Measurements from ENCODE around the gene FAM53B. TPM values are rescaled to one million over a fixed set of nuclear protein-coding genes. Genes with fewer than 3 reads are reported as not detected.
A peak's percentile ranks its signal among the peaks of the same experiment; 100 is the strongest.

The FAM53B gene
- total RNA-seq, 4 donors from 2014 or later = 60.8 to 84.8 (median 78.8) TPM

- H3K27me3 ChIP-seq = no peaks in the 10 kb centered on the region
- peak overlapping the region in 3 of 4 donors; percentile 53 to 95 (median 79) for H3K27ac ChIP-seq
- H3K36me3 ChIP-seq = peaks cover 0 to 25% (median 0%) of the 10 kb centered on the region in 3 donors
- no peak overlapping the region for H3K4me3 ChIP-seq
- 70 to 88% methylated on average over 5 to 19 of the region's 23 CpGs for WGBS, 2 donors
- DNase-seq (ENCODE audit: low spot score in 2 of 2) = no peak
- no peak for TF ChIP-seq POLR2A (IDR thresholded peaks at IDR 0.05)
- no peak for TF ChIP-seq EP300 (IDR thresholded peaks at IDR 0.05)
- TF ChIP-seq, protein P1, sequence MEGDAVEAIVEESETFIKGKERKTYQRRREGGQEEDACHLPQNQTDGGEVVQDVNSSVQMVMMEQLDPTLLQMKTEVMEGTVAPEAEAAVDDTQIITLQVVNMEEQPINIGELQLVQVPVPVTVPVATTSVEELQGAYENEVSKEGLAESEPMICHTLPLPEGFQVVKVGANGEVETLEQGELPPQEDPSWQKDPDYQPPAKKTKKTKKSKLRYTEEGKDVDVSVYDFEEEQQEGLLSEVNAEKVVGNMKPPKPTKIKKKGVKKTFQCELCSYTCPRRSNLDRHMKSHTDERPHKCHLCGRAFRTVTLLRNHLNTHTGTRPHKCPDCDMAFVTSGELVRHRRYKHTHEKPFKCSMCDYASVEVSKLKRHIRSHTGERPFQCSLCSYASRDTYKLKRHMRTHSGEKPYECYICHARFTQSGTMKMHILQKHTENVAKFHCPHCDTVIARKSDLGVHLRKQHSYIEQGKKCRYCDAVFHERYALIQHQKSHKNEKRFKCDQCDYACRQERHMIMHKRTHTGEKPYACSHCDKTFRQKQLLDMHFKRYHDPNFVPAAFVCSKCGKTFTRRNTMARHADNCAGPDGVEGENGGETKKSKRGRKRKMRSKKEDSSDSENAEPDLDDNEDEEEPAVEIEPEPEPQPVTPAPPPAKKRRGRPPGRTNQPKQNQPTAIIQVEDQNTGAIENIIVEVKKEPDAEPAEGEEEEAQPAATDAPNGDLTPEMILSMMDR (IDR thresholded peaks at IDR 0.05) = no peak
- H3K4me1 ChIP-seq = peaks cover 3 to 94% (median 76%) of the 10 kb centered on the region in 4 donors
- no peaks in the 10 kb centered on the region for H3K9me3 ChIP-seq
Observed at GRCh38 chr10:124625831-124626238, 118.3 kb downstream of the FAM53B start.

DNA sequence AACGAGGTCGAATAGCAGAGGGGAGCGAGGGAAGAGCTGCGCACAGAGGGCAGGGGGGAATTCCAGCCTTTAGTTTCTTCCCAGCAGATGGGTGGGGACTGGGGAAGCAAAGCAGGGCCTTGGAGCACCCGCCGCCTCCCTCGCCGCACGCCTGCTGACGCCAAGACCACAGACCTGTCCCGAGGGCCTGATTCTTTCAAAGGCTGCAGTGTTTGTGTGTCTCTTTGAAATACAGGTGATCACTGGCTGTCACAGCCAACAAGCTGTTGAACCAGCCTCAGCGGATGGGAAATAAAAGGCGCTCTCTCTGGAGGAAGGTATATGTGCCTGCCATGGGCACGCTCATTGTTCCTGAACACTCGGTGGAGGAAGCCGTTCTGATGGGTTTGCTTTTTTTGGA is 119.3 kb downstream of the FAM53B start:
- 82 to 91% methylated on average over 16 of the region's 16 CpGs for WGBS, 2 donors
- TF ChIP-seq POLR2A (IDR thresholded peaks at IDR 0.05) (no peak), EP300 (IDR thresholded peaks at IDR 0.05) (no peak)
- TF ChIP-seq, protein P1 (IDR thresholded peaks at IDR 0.05) = no peak
- no peak overlapping the region for H3K4me3 ChIP-seq
- peaks cover 0 to 25% (median 0%) of the 10 kb centered on the region in 3 donors for H3K36me3 ChIP-seq
- no peaks in the 10 kb centered on the region for H3K9me3 ChIP-seq
- H3K27me3 ChIP-seq = no peaks in the 10 kb centered on the region
- peaks cover 3 to 94% (median 75%) of the 10 kb centered on the region in 4 donors for H3K4me1 ChIP-seq
- H3K27ac ChIP-seq = peak overlapping the region in 3 of 4 donors; percentile 53 to 95 (median 79)
- no peak for DNase-seq (ENCODE audit: low spot score in 2 of 2)

GRCh38 chr10:124624466-124624865 is 119.7 kb downstream of the FAM53B start:
- Histone ChIP-seq H3K4me3 (no peak overlapping the region), H3K9me3 (no peaks in the 10 kb centered on the region), H3K27ac (peak overlapping the region in 3 of 4 donors; percentile 55 to 95 (median 83)), H3K36me3 (peaks cover 0 to 25% (median 0%) of the 10 kb centered on the region in 3 donors), H3K27me3 (no peaks in the 10 kb centered on the region), H3K4me1 (peaks cover 3 to 94% (median 75%) of the 10 kb centered on the region in 4 donors)
- WGBS, 2 donors = 80 to 85% methylated on average over 2 to 9 of the region's 9 CpGs
- DNase-seq (ENCODE audit: low spot score in 2 of 2) = no peak
- TF ChIP-seq, protein P1 (IDR thresholded peaks at IDR 0.05) = no peak
- TF ChIP-seq EP300 (IDR thresholded peaks at IDR 0.05) (no peak), POLR2A (IDR thresholded peaks at IDR 0.05) (no peak)

GRCh38 chr10:124624006-124624405 is 120.2 kb downstream of the FAM53B start:
- TF ChIP-seq POLR2A (IDR thresholded peaks at IDR 0.05) = no peak
- no peak for TF ChIP-seq EP300 (IDR thresholded peaks at IDR 0.05)
- TF ChIP-seq, protein P1 (IDR thresholded peaks at IDR 0.05) = no peak
- Histone ChIP-seq H3K27ac (peak overlapping the region in 3 of 4 donors; percentile 55 to 95 (median 83)), H3K4me3 (no peak overlapping the region), H3K4me1 (peaks cover 3 to 94% (median 75%) of the 10 kb centered on the region in 4 donors), H3K9me3 (no peaks in the 10 kb centered on the region), H3K36me3 (peaks cover 0 to 25% (median 0%) of the 10 kb centered on the region in 3 donors), H3K27me3 (no peaks in the 10 kb centered on the region)
- WGBS, 2 donors = 89 to 91% methylated on average over 13 of the region's 13 CpGs
- DNase-seq (ENCODE audit: low spot score in 2 of 2) = no peak

DNA sequence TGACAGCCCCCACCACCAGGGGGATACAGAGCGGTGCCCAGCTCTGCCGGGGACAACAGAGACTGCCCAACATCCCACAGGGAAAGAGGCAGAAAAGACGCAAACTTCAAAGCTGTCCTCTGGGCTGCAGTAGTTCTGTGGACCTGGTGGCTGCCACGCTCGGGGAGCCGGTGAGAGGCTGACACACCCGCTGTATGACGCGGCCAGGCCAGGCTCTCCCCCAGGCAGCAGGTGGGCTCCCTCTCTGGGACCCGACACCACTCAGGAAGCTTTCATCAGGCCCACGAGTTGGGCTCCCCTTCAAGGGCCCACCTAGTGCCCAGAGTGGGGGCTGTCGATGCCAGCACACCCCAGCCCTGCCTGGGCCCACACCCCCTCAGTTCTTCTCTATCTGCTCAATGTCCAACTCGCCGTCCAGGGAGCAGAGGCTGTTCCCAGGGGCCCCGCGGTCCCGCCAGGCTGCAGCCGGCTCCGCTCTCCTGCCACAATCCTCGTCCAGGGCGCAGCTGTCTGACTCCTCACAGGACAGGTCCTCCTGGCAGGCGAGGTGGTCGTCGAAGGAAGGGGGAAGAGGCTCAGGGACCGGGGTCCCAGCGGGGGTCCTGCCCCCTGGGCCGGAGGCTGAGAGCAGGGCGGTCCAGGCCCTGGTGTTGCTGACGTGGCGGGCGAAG is 121.2 kb downstream of the FAM53B start:
- Histone ChIP-seq H3K36me3 (peaks cover 0 to 31% (median 0%) of the 10 kb centered on the region in 3 donors), H3K27ac (peak overlapping the region in 3 of 4 donors; percentile 7 to 95 (median 83)), H3K4me3 (no peak overlapping the region), H3K4me1 (peaks cover 2 to 94% (median 73%) of the 10 kb centered on the region in 4 donors), H3K9me3 (no peaks in the 10 kb centered on the region), H3K27me3 (no peaks in the 10 kb centered on the region)
- 88 to 91% methylated on average over 31 of the region's 31 CpGs for WGBS, 2 donors
- DNase-seq (ENCODE audit: low spot score in 2 of 2) = no peak
- TF ChIP-seq, protein P1 (IDR thresholded peaks at IDR 0.05) = no peak
- TF ChIP-seq EP300 (IDR thresholded peaks at IDR 0.05) (no peak), POLR2A (IDR thresholded peaks at IDR 0.05) (no peak)

Measured in tibial nerve (tissue), 4 donors.